Smooth muscle cell (in vitro differentiated cells): ENCODE results near the gene WTAP. TPM values are rescaled to one million over a fixed set of nuclear protein-coding genes. Genes with fewer than 3 reads are reported as not detected.
A peak's percentile ranks its signal among the peaks of the same experiment; 100 is the strongest.

Experiments
- DNase-seq: peaks from one replicate; lab custom pipeline; 2025; ENCODE audit not compliant: unreplicated experiment; lab: John Stamatoyannopoulos, UW
- H2AFZ ChIP-seq: fragments of 200-600 bp; sonication (generic); 2 replicates; pipeline ENCODE4 v1.6.0; 2016; ENCODE audit warnings: antibody characterized with exemption, low read depth, mild to moderate bottlenecking
- H3F3A ChIP-seq: fragments of 200-600 bp; sonication (generic); 2 replicates; pipeline ENCODE4 v1.6.0; 2017; ENCODE audit warnings: antibody characterized with exemption, low read depth
- H3K27ac ChIP-seq: fragments of 200-600 bp; sonication (generic); 2 replicates; pipeline ENCODE4 v1.5.1; 2016; ENCODE audit warnings: low read depth, mild to moderate bottlenecking
- H3K27me3 ChIP-seq: fragments of 200-600 bp; sonication (generic); 2 replicates; pipeline ENCODE4 v1.6.1; 2016; ENCODE audit warnings: low read depth, mild to moderate bottlenecking
- H3K36me3 ChIP-seq: fragments of 200-600 bp; sonication (generic); 2 replicates; pipeline ENCODE4 v1.5.1; 2016; ENCODE audit warnings: low read depth
- H3K4me1 ChIP-seq: fragments of 200-600 bp; sonication (generic); 2 replicates; pipeline ENCODE4 v1.5.1; 2016; ENCODE audit warnings: low read depth
- H3K4me2 ChIP-seq: fragments of 200-600 bp; sonication (generic); 2 replicates; pipeline ENCODE4 v1.6.0; 2016; ENCODE audit warnings: mild to moderate bottlenecking
- H3K4me3 ChIP-seq: fragments of 200-600 bp; sonication (generic); 2 replicates; pipeline ENCODE4 v1.5.1; 2016; ENCODE audit warnings: mild to moderate bottlenecking
- H3K79me2 ChIP-seq: fragments of 200-600 bp; sonication (generic); 2 replicates; pipeline ENCODE4 v1.6.0; 2016; ENCODE audit warnings: low read depth, mild to moderate bottlenecking
- H3K9ac ChIP-seq: fragments of 200-600 bp; sonication (generic); 2 replicates; pipeline ENCODE4 v1.6.0; 2016; ENCODE audit warnings: low read depth
- H3K9me3 ChIP-seq: fragments of 200-600 bp; sonication (generic); replicated peaks from 2 replicates; pipeline ENCODE4 v1.5.1; 2016; ENCODE audit warnings: low read depth
- H4K20me1 ChIP-seq: fragments of 200-600 bp; sonication (generic); 2 replicates; pipeline ENCODE4 v1.6.0; 2016; ENCODE audit warnings: low read depth
- WGBS: methylation state at CpG from one replicate; pipeline ENCODE4 v1.1.7; 2016; ENCODE audit warnings: low lambda C conversion rate; 5-methylcytosine and 5-hydroxymethylcytosine counted together
- polyA plus RNA-seq: library from polyadenylated mRNA; unstranded; fragments of >200 nt; fragmentation: Nextera tagmentation; extraction: Ambion mirVana; gene quantifications from 2 replicates; pipeline ENCODE4 v1.2.1, GENCODE V29; 2016
- total RNA-seq: library from RNA; depleted of rRNA; stranded (reverse); fragments of >200 nt; gene quantifications from 2 replicates; pipeline ENCODE4 v1.2.3, GENCODE V29; 2014
- TF ChIP-seq, protein P1 (sequence below): fragments of 200-600 bp; sonication (generic); IDR thresholded peaks from 2 replicates; pipeline ENCODE4 v1.5.1; 2017; ENCODE audit warnings: borderline replicate concordance, mild to moderate bottlenecking, antibody characterized with exemption; ENCODE audit not compliant: insufficient read depth, poor library complexity, severe bottlenecking

WTAP gene
- total and polyA plus RNA-seq, 2 experiments from 2014 or later: 39.4 to 90.2 TPM

DNA sequence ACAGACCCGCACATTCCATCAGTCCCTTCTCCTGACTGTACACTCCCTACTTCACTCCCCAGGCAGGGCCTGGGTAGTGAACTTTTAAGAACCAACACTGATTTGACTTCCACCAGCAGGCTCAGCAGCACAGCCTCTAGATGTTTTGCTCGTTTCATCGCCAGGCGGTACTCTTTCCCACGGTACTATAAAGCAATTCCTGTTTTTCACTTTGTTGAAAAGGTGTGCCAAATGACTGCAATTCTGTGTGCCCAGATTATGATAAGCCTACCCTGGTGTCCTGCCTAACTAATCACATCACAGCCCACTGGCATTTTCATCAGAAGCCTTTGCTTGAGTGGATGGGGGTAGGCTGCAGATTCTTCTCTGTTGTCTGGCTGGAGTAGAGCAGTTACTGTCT is 12.9 kb upstream of the WTAP start:
- Histone ChIP-seq H3K4me1 (peaks cover 11% of the 10 kb centered on the region), H3K79me2 (no peaks in the 10 kb centered on the region), H3K9me3 (no peaks in the 10 kb centered on the region), H3K9ac (no peak overlapping the region), H3K27ac (no peak overlapping the region), H3F3A (peaks cover 8% of the 10 kb centered on the region), H2AFZ (no peak overlapping the region), H3K27me3 (no peaks in the 10 kb centered on the region), H4K20me1 (no peaks in the 10 kb centered on the region), H3K4me3 (no peak overlapping the region), H3K36me3 (no peaks in the 10 kb centered on the region), H3K4me2 (no peak overlapping the region)
- 98% methylated on average over 5 of the region's 5 CpGs for WGBS
- TF ChIP-seq, protein P1, sequence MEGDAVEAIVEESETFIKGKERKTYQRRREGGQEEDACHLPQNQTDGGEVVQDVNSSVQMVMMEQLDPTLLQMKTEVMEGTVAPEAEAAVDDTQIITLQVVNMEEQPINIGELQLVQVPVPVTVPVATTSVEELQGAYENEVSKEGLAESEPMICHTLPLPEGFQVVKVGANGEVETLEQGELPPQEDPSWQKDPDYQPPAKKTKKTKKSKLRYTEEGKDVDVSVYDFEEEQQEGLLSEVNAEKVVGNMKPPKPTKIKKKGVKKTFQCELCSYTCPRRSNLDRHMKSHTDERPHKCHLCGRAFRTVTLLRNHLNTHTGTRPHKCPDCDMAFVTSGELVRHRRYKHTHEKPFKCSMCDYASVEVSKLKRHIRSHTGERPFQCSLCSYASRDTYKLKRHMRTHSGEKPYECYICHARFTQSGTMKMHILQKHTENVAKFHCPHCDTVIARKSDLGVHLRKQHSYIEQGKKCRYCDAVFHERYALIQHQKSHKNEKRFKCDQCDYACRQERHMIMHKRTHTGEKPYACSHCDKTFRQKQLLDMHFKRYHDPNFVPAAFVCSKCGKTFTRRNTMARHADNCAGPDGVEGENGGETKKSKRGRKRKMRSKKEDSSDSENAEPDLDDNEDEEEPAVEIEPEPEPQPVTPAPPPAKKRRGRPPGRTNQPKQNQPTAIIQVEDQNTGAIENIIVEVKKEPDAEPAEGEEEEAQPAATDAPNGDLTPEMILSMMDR: no peak
- no peak for DNase-seq

- Histone ChIP-seq H3K4me1 (peaks cover 11% of the 10 kb centered on the region), H3K4me2 (no peak overlapping the region), H3F3A (peaks cover 8% of the 10 kb centered on the region), H3K27me3 (no peaks in the 10 kb centered on the region), H3K36me3 (no peaks in the 10 kb centered on the region), H3K79me2 (peaks cover 6% of the 10 kb centered on the region), H3K4me3 (no peak overlapping the region), H3K9me3 (no peaks in the 10 kb centered on the region), H4K20me1 (peaks cover under 1% of the 10 kb centered on the region), H2AFZ (no peak overlapping the region), H3K27ac (peak overlapping the region; percentile 75), H3K9ac (no peak overlapping the region)
- TF ChIP-seq, protein P1: no peak
- 77% methylated on average over 3 of the region's 3 CpGs for WGBS
- DNase-seq: no peak
These were observed 12.1 kb upstream of the WTAP start for GRCh38 chr6:159715166-159715565.

- Histone ChIP-seq H3K9me3 (no peaks in the 10 kb centered on the region), H3K36me3 (no peaks in the 10 kb centered on the region), H4K20me1 (peaks cover 4% of the 10 kb centered on the region), H3K4me2 (no peak overlapping the region), H3K9ac (no peak overlapping the region), H3K27ac (peak overlapping the region; percentile 75), H3K4me1 (peaks cover 11% of the 10 kb centered on the region), H3F3A (peaks cover 8% of the 10 kb centered on the region), H2AFZ (no peak overlapping the region), H3K4me3 (no peak overlapping the region), H3K27me3 (no peaks in the 10 kb centered on the region), H3K79me2 (peaks cover 8% of the 10 kb centered on the region)
- no peak for DNase-seq
- TF ChIP-seq, protein P1: no peak
- 100% methylated on average over 3 of the region's 3 CpGs for WGBS
These were observed 11.7 kb upstream of the WTAP start for GRCh38 chr6:159715605-159716004.
